Keratinocyte (primary cell): ENCODE measurements around the gene TBCD.

Source experiments
- CTCF ChIP-seq, 3 experiments: IDR thresholded peaks in 1 of 3; conservative IDR thresholded peaks in 1 of 3; optimal IDR thresholded peaks in 1 of 3; 2 replicates in 2 of 3; 3 replicates in 1 of 3; pipeline versions ENCODE3 to v1.5.1; 2011; ENCODE audit warnings: low read length in 3 of 3, mild to moderate bottlenecking in 3 of 3, moderate library complexity in 2 of 3, control low read depth in 1 of 3, inconsistent platforms in 1 of 3; ENCODE audit not compliant: insufficient read depth in 2 of 3; ENCODE audit errors: extremely low read depth in 1 of 3
- EZH2 ChIP-seq: IDR thresholded peaks from one replicate; pipeline ENCODE4 v1.6.1; 2012; ENCODE audit warnings: inconsistent platforms, mild to moderate bottlenecking, low read length, moderate library complexity

DNA sequence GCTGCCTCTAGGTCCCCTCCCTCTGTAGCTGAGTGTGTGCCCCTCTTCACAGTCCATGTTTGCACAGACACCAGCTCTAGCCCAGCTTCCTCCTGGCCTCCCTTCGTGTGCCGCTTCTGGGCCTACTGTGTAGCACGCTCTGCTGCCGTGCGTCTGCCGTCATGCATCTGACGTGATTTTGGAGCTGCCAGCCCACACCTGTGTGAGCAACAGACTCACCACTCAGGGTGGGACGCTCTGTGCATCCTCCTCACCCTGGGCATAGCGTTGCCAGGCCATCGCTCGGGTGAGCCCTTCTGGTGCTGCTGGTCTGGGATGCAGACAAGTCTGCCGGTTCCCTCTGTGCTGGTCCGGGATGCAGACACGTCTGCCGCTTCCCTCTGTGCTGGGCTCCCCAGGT lies 127.4 kb downstream of the TBCD start:
- TF ChIP-seq CTCF (optimal IDR thresholded peaks at IDR 0.05 in 1 of 3, IDR thresholded peaks at IDR 0.05 in 1 of 3, conservative IDR thresholded peaks at IDR 0.05 in 1 of 3; ENCODE audit: extremely low read depth in 1 of 3, insufficient read depth in 2 of 3, low read length in 3 of 3), result no peak
- TF ChIP-seq EZH2, result no peak
